GM11168 (cell line): ENCODE results near the gene ZDHHC22.

Source experiments
- in situ Hi-C: fragments of 300-500 bp; cut with MboI; formaldehyde crosslinking; loops from one replicate; pipeline ENCODE4 v1.12.0; 2022; ENCODE audit warnings: low sequenced_read_pairs; ENCODE audit not compliant: unreplicated experiment

Gene ZDHHC22

GRCh38 chr14:77086017-77086727, 55.4 kb downstream of the ZDHHC22 start:
- in situ Hi-C loops, result no loop called here

DNA sequence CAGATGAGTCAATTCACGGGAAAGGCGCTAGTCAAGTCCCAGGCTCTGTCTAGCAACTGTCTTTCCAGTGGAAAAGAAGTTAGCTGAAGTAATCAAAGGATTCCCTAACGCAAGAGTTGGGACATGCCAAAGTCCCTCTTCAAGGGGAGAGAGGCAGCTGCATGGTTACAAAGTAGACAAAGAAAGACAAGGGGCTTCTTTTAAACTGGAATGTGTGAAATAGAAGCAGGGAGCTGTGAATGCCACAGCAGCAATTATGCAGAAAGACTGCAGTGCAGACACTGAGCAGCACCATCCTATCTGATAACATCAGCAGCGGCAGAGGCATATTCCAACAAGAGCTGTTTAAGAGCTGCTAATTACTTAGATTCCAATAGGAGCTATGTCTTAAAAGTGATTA, 56.1 kb downstream of the ZDHHC22 start:
- in situ Hi-C loops, result no loop called here

DNA sequence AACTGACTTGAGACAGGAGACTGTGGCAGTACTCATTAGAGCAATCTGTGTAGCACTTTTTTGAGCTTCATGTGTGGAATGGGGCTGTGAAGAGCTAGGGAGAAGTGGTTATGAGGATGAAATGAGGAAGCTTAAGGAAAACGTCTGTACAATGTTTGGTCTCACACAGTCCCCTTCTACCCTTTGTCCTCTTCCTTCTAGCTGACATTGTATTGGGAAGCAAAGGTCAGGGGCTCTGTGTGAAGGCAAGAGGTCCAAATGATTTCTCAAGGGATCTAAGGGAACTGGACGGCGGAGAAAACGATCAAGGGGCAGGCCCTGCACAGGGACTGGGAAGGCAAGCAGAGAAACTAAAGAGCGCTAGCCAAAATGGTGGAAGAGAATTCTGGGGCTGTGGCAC, 56.6 kb downstream of the ZDHHC22 start:
- in situ Hi-C loops, result no loop called here

- in situ Hi-C loops, result no loop called here
Measured at GRCh38 chr14:77083082-77083481, 58.5 kb downstream of the ZDHHC22 start.

DNA sequence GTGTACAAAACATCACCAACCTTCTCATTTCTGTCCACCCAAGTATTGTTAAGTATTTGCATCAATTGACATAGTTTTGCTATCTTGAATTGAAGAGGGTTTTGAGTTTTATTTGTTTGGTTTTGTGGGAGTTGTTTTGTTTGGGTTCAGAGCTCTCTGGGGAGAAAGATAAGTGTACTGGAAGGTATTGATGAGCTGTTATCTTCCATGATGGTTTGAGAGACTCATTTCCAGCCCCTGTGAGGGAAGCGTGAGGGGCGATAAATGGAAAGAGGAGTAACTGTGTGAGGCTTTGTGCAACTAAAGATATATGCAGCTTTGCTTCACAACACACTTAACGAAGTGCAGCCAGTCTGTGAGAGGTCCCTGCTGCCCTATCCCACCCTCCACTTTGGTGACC, 59.2 kb downstream of the ZDHHC22 start:
- in situ Hi-C loops, result no loop called here
